Measurements from ENCODE around the gene NLGN3.

The NLGN3 gene

DNA sequence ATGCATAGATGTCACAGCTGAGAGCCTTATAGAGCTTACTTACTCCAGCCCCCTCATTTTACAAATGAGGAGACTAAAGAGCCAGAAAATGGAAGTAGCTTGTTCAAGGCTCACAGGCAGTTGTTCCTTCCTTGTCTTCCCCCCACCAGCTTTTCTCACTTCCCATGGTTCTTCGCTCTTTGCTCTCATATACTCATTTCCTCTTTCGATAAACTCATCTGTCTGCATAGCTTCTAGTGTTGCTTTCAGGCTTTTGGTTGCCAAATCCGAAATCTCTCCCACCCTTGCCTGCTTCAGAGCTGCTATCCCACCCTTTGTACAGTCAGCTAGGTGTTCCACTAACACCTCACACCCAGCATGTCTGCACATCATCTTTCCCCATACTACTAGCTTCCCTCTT is 53.4 kb downstream of the NLGN3 start:
- no peak for DNase-seq (ENCODE audit: low read depth, low spot score)
- no peak overlapping the region for H3K27ac ChIP-seq

DNA sequence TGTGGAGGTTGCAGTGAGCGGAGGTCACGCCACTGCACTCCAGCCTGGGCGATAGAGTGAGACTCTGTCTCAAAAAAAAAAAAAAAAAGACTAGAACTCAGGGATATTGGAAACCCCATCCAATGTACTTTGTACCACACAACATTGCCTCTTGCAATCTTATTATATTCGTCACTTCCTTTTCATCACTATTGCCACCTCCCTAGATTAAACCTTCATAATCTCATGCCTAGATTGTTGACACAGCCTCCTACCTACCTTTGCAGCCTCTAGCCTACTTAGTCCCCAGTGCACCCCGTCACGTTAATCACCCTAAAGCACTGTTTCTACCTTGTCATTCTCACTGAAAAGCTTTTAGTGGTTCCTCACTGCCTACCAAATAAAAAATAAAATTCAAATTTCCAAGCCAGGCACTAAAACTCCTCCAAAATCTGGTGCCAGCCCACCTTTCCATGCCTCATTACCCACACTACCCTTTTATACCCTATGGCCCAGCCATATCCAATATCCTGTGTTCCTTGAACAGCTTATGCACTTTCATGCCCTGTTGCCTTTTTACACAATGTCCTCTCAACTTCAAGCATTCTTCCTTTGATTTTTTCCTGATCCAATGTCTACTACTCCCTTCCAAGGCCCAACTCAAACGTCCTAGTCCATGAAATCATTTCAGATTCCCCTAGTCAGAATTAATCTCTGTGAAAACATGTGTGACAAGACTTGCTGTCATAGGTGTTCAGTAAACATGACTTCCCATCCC is 54.8 kb downstream of the NLGN3 start:
- H3K27ac ChIP-seq, result no peak overlapping the region
- DNase-seq (ENCODE audit: low read depth, low spot score), result no peak

DNA sequence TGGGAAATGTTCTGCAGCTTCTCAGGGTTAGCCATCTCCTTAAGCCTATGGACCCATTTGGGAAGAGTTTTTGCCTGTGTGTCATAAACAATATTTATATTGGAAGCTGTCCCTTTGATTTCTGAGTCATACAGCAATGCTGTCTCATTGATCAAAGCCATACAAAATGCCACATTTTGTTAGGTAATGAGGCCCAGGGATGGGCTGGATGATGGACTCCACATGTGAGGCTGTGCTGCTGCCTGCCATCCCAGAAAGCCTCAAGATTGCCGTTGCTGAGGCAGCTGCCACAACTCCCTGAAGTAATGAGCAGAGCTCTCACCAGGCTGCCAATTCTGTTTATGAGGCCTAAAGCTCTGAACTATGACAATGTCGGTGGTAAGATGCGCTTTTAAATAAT is 66.2 kb downstream of the NLGN3 start:
- DNase-seq (ENCODE audit: low read depth, low spot score), result no peak
- no peak overlapping the region for H3K27ac ChIP-seq

DNA sequence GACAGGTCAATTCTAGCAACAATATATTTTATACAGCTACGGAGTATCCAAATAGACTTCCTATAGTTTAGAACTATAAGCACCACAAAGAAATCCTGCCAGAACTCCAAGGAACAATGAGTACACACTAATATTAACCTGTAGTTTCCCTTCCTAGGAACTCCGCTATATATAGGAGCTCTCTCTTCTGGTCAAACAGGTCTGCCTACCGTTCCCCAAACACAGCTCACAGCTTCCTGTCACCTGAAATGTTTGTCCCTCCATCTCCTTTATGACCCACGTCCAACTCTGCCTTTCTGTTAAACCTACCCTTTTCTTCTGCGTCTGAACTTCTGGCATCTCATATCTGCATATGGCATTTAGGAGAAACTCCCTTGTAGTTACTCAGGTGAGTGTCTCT is 67.9 kb downstream of the NLGN3 start:
- no peak for DNase-seq (ENCODE audit: low read depth, low spot score)
- H3K27ac ChIP-seq, result no peak overlapping the region

DNA sequence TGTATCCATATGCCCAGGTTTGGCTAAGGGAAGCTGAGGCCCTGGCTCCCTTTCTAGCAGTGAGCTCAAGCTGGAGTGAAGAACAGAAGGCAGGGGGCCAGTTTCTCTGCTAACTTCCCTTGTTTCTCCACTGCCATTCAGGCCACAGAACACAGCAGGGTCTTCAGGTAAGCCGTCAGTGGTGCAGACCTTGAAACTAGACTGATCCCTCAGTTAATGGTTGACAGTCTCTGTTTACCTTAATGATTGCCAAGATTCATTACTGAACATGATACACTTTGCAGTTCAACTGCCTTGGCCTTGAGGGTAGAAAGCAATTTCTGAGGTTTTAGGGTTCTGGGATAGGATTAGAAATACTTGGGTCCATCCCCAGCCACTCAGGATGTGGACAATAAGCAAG is 69.5 kb downstream of the NLGN3 start:
- DNase-seq (ENCODE audit: low read depth, low spot score), result no peak
- H3K27ac ChIP-seq, result no peak overlapping the region

DNA sequence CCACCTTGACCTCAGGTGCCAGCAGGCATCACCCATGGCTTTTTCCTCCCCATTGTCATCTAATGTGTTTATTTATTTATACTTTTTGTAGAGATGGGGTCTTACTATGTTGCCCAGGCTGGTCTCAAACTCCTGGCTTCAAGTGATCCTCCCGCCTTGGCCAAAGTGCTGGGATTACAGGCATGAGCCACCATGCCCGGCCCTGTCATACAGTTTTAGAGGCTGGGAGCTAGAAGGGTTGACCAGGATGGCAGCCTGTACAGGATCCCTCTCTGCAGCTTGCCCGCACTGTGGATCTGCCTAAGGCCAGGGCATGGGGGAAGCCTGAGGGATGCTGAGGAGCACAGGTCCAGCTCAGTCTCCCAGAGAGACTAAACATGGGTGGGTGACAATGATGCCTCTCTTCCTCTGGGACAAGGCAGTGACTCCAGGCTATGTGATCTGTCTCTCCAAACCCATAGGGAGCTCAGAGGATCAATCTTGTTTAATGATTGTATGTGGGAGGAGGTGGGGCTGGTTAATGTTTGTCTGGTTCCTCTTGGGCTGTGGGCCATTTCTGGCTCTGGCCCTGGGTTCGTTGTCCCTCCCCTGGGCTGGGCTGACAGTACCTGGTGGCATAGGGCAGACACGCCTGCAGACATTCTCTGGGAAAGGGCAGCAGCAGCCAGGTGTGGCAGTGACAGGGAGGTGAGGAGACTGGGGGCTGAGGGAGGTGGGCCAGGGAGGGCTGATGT is 70.1 kb downstream of the NLGN3 start:
- no peak overlapping the region for H3K27ac ChIP-seq
- DNase-seq (ENCODE audit: low read depth, low spot score), result no peak

DNA sequence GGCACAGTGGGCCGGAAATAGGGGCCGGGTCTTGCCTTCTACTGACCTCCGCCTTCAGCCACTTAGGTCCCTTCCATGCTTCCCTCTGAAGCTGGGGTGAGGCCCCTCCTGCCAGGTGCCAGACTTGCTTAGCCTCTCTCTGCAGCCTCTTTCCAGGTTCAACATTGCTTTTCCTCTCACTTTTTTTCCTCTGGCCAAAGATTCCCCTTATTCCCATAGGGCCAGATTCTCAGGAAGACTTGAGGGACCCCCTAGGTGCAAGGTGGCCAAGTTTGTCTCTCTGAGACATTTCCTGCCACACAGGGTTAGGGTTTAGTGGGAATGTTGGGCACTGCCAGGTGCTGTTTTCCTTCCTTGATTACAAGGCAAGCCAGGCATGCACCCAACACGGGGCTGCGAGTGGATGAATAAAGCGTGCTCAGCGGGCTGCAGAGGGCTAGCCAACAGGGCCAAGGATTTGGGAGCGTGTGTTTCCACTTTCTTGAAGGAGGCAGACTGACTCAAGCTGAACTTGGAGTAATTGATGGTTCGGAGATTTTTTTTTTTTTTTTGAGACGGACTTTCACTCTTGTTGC is 70.8 kb downstream of the NLGN3 start:
- no peak overlapping the region for H3K27ac ChIP-seq
- DNase-seq (ENCODE audit: low read depth, low spot score), result no peak

DNA sequence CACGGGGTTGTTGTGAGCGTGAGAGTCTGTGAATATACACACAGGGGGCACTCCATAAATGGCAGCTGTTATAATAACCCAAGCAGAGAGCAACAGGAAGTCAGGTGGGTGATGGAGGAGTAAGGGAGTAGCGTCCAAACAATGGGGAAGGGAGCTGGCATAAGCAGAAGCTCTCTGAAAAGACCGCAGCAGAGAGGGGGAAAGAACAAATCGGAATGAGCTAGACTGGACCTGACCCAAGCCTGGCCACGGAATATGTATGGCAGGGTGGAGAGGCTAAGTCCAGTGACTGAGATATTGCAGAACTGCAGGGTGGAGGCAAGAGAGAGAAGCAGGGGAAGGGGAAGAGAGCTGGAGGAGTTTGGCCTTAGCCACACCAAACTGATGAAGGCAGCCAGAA is 71.8 kb downstream of the NLGN3 start:
- DNase-seq (ENCODE audit: low read depth, low spot score), result no peak
- no peak overlapping the region for H3K27ac ChIP-seq

DNA sequence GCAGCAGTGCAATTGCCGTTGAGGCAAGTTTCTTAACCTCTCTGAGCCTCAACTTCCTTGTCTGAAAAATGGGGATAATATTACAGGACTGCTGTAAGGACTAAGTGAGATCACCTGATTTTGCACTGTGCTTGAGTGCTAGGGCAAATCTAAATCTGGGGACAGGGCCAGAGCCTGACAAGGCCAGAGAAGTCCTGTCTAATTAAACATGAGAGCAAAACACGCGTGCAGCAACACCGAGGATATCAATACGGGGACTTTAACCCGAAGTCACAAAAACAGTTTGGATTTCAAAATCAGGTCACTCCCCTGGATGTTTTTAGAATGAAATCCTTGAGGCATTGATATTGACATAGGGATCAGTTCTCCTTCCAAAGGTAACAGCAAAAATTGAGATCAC is 72.7 kb downstream of the NLGN3 start:
- DNase-seq (ENCODE audit: low read depth, low spot score), result no peak
- no peak overlapping the region for H3K27ac ChIP-seq

Data from epithelial cell of prostate (primary cell).